ENCODE results near the gene SPEM2.

Gene SPEM2

DNA sequence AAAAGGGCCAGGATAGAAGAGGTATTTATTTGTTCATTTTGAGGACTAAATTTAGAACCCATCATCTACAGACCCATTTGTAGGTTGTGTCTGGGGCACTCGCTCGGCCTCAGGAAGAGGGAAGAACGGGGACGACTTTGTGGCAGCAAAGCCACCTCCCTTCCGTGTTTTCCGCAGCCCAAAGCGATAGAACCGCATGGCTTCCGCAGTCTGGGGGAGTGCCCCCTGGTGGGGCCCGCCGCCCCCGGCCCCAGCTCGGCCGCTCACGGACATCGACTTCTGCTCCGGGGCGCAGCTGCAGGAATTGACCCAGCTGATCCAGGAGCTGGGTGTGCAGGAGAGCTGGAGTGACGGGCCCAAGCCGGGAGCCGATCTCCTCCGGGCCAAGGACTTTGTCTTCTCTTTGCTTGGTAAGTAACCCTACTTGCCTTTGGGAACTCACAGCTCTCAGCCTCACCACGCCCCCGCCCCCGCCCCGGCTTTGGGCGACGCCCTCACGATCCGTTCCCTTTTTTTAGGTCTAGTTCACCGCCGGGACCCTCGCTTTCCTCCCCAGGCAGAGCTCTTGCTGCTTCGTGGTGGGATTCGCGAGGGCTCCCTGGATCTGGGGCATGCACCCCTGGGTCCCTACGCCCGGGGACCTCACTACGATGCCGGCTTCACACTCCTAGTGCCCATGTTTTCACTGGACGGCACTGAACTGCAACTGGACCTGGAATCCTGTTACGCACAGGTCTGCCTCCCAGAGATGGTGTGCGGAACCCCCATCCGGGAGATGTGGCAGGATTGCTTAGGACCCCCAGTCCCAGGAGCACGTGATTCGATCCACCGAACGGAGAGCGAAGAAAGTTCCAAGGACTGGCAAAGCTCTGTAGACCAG lies 10.5 kb downstream of the SPEM2 start:
- Histone ChIP-seq H3K4me3 (replicated peaks; ENCODE audit: low read depth, low read length) (peak overlapping the region; percentile 83), H3K36me3 (ENCODE audit: control insufficient read depth, insufficient read depth, low read length) (no peaks in the 10 kb centered on the region; the same call in 1 of the 2 replicates), H3K27me3 (replicated peaks; ENCODE audit: control insufficient read depth, insufficient read depth, low read length) (no peaks in the 10 kb centered on the region)
- peak; percentile 83 for DNase-seq (ENCODE audit: extremely low read depth, insufficient read length)
- TF ChIP-seq, protein P1, sequence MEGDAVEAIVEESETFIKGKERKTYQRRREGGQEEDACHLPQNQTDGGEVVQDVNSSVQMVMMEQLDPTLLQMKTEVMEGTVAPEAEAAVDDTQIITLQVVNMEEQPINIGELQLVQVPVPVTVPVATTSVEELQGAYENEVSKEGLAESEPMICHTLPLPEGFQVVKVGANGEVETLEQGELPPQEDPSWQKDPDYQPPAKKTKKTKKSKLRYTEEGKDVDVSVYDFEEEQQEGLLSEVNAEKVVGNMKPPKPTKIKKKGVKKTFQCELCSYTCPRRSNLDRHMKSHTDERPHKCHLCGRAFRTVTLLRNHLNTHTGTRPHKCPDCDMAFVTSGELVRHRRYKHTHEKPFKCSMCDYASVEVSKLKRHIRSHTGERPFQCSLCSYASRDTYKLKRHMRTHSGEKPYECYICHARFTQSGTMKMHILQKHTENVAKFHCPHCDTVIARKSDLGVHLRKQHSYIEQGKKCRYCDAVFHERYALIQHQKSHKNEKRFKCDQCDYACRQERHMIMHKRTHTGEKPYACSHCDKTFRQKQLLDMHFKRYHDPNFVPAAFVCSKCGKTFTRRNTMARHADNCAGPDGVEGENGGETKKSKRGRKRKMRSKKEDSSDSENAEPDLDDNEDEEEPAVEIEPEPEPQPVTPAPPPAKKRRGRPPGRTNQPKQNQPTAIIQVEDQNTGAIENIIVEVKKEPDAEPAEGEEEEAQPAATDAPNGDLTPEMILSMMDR (IDR thresholded peaks at IDR 0.05; ENCODE audit: insufficient read depth, low read length, poor library complexity, severe bottlenecking), result peak; percentile 54

- TF ChIP-seq, protein P1 (IDR thresholded peaks at IDR 0.05; ENCODE audit: insufficient read depth, low read length, poor library complexity, severe bottlenecking), result peak; percentile 71
- Histone ChIP-seq H3K36me3 (ENCODE audit: control insufficient read depth, insufficient read depth, low read length) (no peaks in the 10 kb centered on the region; the same call in 1 of the 2 replicates), H3K4me3 (replicated peaks; ENCODE audit: low read depth, low read length) (peak overlapping the region; percentile 83), H3K27me3 (replicated peaks; ENCODE audit: control insufficient read depth, insufficient read depth, low read length) (no peaks in the 10 kb centered on the region)
- DNase-seq (ENCODE audit: extremely low read depth, insufficient read length), result peak; percentile 89
Measured at GRCh38 chr17:7436556-7437368, 11.3 kb downstream of the SPEM2 start.

DNA sequence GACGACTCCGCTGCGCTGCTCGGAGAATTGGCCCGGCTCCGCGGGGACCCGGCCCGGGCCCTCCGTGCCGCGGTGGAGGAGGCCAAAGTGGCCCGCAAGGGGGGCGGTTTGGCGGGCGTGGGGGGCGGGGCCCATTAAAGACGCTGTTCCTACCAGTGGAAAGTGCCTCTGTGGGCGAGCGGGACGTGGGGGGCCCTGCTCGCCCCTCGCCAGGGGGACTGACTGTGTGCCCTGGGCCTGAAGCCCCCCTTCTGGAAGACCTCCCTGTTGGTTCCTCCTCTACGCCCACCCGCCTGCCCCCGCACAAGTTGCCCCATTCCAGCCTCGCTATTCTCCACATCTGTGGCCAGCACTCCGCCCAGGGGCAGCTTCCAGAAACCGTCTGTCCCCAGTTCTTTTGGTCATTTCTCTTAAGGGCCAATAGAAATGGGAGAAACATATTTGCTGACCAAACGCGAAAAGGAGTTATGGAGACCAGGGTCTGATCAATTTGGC lies 12.0 kb downstream of the SPEM2 start:
- Histone ChIP-seq H3K4me3 (replicated peaks; ENCODE audit: low read depth, low read length) (peak overlapping the region; percentile 37), H3K27me3 (replicated peaks; ENCODE audit: control insufficient read depth, insufficient read depth, low read length) (no peaks in the 10 kb centered on the region), H3K36me3 (ENCODE audit: control insufficient read depth, insufficient read depth, low read length) (no peaks in the 10 kb centered on the region; the same call in 1 of the 2 replicates)
- TF ChIP-seq, protein P1 (IDR thresholded peaks at IDR 0.05; ENCODE audit: insufficient read depth, low read length, poor library complexity, severe bottlenecking), result no peak
- no peak for DNase-seq (ENCODE audit: extremely low read depth, insufficient read length)

DNA sequence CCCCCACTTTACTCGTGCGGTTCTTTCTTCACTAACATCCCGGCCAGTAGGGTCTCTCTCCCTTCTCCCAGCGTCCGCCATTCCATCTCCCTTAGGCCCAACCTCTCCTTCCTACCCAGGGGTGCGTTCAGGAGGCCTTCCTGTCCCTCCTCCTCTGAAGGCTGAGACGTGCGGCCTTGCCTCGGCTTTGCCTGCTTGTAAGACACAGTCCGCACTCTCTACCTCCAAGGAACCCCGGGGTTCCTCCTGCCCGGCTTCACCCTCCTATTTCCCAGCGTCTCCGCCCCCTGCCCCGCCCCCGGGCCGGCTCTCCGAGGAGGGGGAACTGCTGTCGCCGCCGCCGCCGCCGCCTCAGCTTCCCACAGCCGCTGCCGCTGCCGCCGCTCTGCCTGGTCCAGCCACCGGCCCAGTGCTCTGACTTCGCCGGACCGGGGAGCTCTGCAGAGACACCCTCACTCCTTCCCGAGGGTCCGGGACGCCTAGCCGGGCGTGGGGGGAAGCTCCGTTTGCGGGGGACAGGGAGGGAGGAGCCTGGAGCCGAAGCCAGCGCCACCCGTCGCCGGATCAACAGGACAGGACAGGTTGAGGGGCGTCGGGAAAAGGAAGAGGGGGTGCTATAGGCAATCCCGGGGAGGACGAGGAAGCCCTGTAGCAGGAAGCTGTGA lies 12.7 kb downstream of the SPEM2 start:
- Histone ChIP-seq H3K4me3 (replicated peaks; ENCODE audit: low read depth, low read length) (peak overlapping the region; percentile 29; the same call in 1 of the 2 replicates), H3K36me3 (ENCODE audit: control insufficient read depth, insufficient read depth, low read length) (no peaks in the 10 kb centered on the region; the same call in 1 of the 2 replicates), H3K27me3 (replicated peaks; ENCODE audit: control insufficient read depth, insufficient read depth, low read length) (no peaks in the 10 kb centered on the region)
- DNase-seq (ENCODE audit: extremely low read depth, insufficient read length), result peak; percentile 42
- TF ChIP-seq, protein P1 (IDR thresholded peaks at IDR 0.05; ENCODE audit: insufficient read depth, low read length, poor library complexity, severe bottlenecking), result no peak

DNA sequence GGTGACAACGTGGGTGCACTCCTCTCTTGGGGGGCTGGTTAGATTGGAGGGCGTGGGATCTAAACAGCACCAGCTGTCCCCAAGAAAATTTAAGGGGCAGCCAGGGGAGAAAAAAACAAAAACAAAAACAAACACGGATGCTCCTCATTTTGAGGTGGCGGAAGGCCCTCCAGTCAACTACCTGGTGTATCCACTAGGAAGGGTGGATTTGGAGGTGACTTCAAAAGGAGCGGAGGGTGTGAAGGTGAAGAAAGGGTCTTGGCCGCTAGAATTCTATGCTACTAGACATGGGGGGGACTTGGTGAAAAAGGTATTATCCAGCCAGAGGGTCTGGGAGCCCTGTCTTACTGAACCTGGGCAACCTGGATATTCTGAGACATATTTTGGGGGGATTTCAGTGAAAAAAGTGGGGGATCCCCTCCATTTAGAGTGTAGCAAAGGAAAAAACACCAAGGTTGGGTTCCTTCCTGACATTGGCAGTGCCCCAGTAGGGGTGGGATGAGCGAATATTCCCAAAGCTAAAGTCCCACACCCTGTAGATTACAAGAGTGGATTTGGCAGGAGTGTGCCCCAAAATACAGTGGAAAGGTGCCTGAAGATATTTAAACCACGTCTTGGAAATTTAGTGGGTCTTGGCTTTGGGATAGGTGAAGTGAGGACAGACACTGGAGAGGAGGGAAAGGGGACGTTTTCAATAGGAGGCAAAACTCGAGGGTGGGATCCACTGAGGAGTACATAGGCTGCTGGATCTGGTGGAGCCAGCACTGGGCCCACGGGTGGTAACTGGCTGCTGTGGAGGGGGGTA lies 13.4 kb downstream of the SPEM2 start:
- TF ChIP-seq, protein P1 (IDR thresholded peaks at IDR 0.05; ENCODE audit: insufficient read depth, low read length, poor library complexity, severe bottlenecking), result no peak
- no peaks in the 10 kb centered on the region; the same call in 1 of the 2 replicates for H3K36me3 ChIP-seq (ENCODE audit: control insufficient read depth, insufficient read depth, low read length)
- peak overlapping the region; percentile 68 for H3K4me3 ChIP-seq (replicated peaks; ENCODE audit: low read depth, low read length)
- no peak for DNase-seq (ENCODE audit: extremely low read depth, insufficient read length)
- no peaks in the 10 kb centered on the region for H3K27me3 ChIP-seq (replicated peaks; ENCODE audit: control insufficient read depth, insufficient read depth, low read length)
